Naive thymus-derived CD4-positive, alpha-beta T cell (primary cell): ENCODE measurements around the gene LHFPL3. TPM values are rescaled to one million over a fixed set of nuclear protein-coding genes. Genes with fewer than 3 reads are reported as not detected.

Experiments
- ATAC-seq: fragments of 150-1000 bp; cut with Tn5 transposase; 2 replicates; pipeline ENCODE4 v1.10.0; 2021; ENCODE audit warnings: mild to moderate bottlenecking, moderate library complexity
- CTCF ChIA-PET: fragments of 350-600 bp; sonication (Branson Sonifier 250); formaldehyde crosslinking; loops from one replicate; lab custom pipeline; 2021; ENCODE audit warnings: antibody characterized with exemption; lab: Charles Lee
- POLR2A ChIA-PET: fragments of 350-600 bp; sonication (Branson Sonifier 250); formaldehyde crosslinking; loops from one replicate; lab custom pipeline; 2021; ENCODE audit warnings: antibody characterized with exemption, inconsistent platforms; lab: Charles Lee
- DNase-seq, 9 donors: peaks; one replicate each; pipeline versions ENCODE4 v3.0.0 to v3.0.0-alpha.2; 2020 to 2022; ENCODE audit warnings: mixed read lengths in 1 of 9
- H3K27ac ChIP-seq: one replicate; pipeline ENCODE4 v1.7.0; 2013; ENCODE audit warnings: mild to moderate bottlenecking, low read depth, low read length, moderate library complexity
- H3K27me3 ChIP-seq, 2 donors: one replicate each; pipeline ENCODE4 v1.7.0; 2013; ENCODE audit warnings: low read length in 2 of 2, mild to moderate bottlenecking in 2 of 2, moderate library complexity in 2 of 2; ENCODE audit not compliant: control insufficient read depth in 2 of 2, insufficient read depth in 2 of 2
- H3K36me3 ChIP-seq, 3 experiments: 1 replicate in 2 of 3; 2 replicates in 1 of 3; pipeline ENCODE4 v1.7.0; 2013; ENCODE audit warnings: low read length in 3 of 3, mild to moderate bottlenecking in 3 of 3, moderate library complexity in 1 of 3; ENCODE audit not compliant: insufficient read depth in 3 of 3, control insufficient read depth in 2 of 3
- H3K4me1 ChIP-seq, 2 donors: one replicate each; pipeline ENCODE4 v1.7.0; 2013; ENCODE audit warnings: low read length in 2 of 2, mild to moderate bottlenecking in 2 of 2, moderate library complexity in 1 of 2; ENCODE audit not compliant: control insufficient read depth in 2 of 2, insufficient read depth in 2 of 2
- H3K4me3 ChIP-seq: 2 replicates; pipeline ENCODE4 v1.7.0; 2013; ENCODE audit warnings: mild to moderate bottlenecking, low read length
- H3K9me3 ChIP-seq, 3 experiments: 1 replicate in 2 of 3; 2 replicates in 1 of 3; pipeline ENCODE4 v1.7.0; 2013; ENCODE audit warnings: low read length in 3 of 3; ENCODE audit not compliant: control insufficient read depth in 2 of 3
- H3K27ac Mint-ChIP-seq, 9 donors: one replicate each; pipeline ENCODE4 v1.8.0; 2020 to 2022; ENCODE audit warnings: mixed read lengths in 9 of 9, mild to moderate bottlenecking in 8 of 9, moderate library complexity in 5 of 9, inconsistent platforms in 2 of 9
- H3K27me3 Mint-ChIP-seq, 5 donors: one replicate each; pipeline ENCODE4 v1.8.0; 2021 to 2022; ENCODE audit warnings: mixed read lengths in 5 of 5, mild to moderate bottlenecking in 1 of 5
- H3K36me3 Mint-ChIP-seq, 5 donors: one replicate each; pipeline ENCODE4 v1.8.0; 2020 to 2022; ENCODE audit warnings: mixed read lengths in 5 of 5, mild to moderate bottlenecking in 3 of 5, inconsistent platforms in 1 of 5
- H3K4me1 Mint-ChIP-seq, 7 donors: one replicate each; pipeline ENCODE4 v1.8.0; 2020 to 2022; ENCODE audit warnings: mixed read lengths in 7 of 7, mild to moderate bottlenecking in 3 of 7, inconsistent platforms in 1 of 7
- H3K4me3 Mint-ChIP-seq, 10 donors: one replicate each; pipeline ENCODE4 v1.8.0; 2020 to 2022; ENCODE audit warnings: mild to moderate bottlenecking in 10 of 10, mixed read lengths in 10 of 10, moderate library complexity in 6 of 10, inconsistent platforms in 2 of 10
- H3K9me3 Mint-ChIP-seq, 11 donors: one replicate each; pipeline ENCODE4 v1.8.0; 2020 to 2022; ENCODE audit warnings: mixed read lengths in 11 of 11, mild to moderate bottlenecking in 4 of 11, inconsistent platforms in 1 of 11, moderate library complexity in 1 of 11
- intact Hi-C, 2 donors: fragments of 100-400 bp; cut with micrococcal nuclease; formaldehyde crosslinking; loops; one replicate each; pipeline ENCODE4 v1.15.1; 2023
- polyA plus RNA-seq, 2 donors: library from polyadenylated mRNA; unstranded; fragments of 300-500 nt; fragmentation: Illumina TruSeq; gene quantifications; one replicate each; pipeline ENCODE4 v1.2.3, GENCODE V29; 2021
- total RNA-seq, 6 experiments: library from RNA in 5 of 6; stranded (reverse) in 5 of 6; gene quantifications; 1 replicate in 5 of 6; 2 replicates in 1 of 6; pipeline ENCODE4 v1.2.3 and lab custom pipeline; 2021 to 2026

LHFPL3 gene
- total and polyA plus RNA-seq, 7 experiments from 2014 or later, result not detected

- Mint-ChIP-seq H3K27ac (no peak overlapping the region), H3K4me1 (no peaks in the 10 kb centered on the region), H3K9me3 (no peaks in the 10 kb centered on the region), H3K4me3 (no peak overlapping the region), H3K27me3 (peaks cover 3 to 22% (median 14%) of the 10 kb centered on the region in 5 donors), H3K36me3 (no peaks in the 10 kb centered on the region)
- ATAC-seq, result no peak
- ChIA-PET CTCF (interaction anchor here (0.6 kb wide), 1 partner anchor 12 kb away, joined by 3 read pairs; no protein-coding TSS in a partner anchor), POLR2A (no interaction called here)
- DNase-seq, result no peak
- Histone ChIP-seq H3K4me3 (no peak overlapping the region), H3K4me1 (no peaks in the 10 kb centered on the region), H3K9me3 (no peaks in the 10 kb centered on the region), H3K27ac (no peak overlapping the region), H3K36me3 (no peaks in the 10 kb centered on the region), H3K27me3 (no peaks in the 10 kb centered on the region)
- intact Hi-C loops, result no loop called here
Observed at GRCh38 chr7:104652434-104652833, 324.0 kb downstream of the LHFPL3 start.

DNA sequence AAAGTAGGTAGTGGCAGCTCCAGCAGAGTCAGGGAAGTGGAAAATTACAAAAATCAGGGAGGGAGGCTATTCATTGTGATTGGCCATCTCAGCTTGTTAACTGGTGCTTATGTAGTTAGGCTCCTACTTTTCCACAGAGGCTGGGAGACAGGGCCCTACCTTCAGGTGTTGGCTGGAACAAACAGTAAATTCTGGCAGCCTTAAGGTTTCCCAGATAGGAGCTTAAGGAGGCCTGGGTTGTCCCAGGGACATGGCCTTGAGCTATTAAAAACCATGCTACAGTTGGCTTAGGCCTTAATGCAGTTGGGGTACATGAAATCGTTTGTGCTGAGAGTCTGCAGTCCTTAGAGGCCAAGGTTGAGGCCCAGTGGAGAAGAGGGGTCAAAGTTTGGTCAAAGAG lies 324.5 kb downstream of the LHFPL3 start:
- no peak overlapping the region for H3K4me3 ChIP-seq
- no peak overlapping the region for H3K4me3 Mint-ChIP-seq
- peaks cover 3 to 21% (median 14%) of the 10 kb centered on the region in 5 donors for H3K27me3 Mint-ChIP-seq
- no peaks in the 10 kb centered on the region for H3K27me3 ChIP-seq
- H3K9me3 Mint-ChIP-seq, result no peaks in the 10 kb centered on the region
- ATAC-seq (no peak), DNase-seq (no peak)
- no peak overlapping the region for H3K27ac ChIP-seq
- no peaks in the 10 kb centered on the region for H3K36me3 Mint-ChIP-seq
- no peaks in the 10 kb centered on the region for H3K36me3 ChIP-seq
- CTCF ChIA-PET, result interaction anchor here (0.6 kb wide), 1 partner anchor 12 kb away, joined by 3 read pairs; no protein-coding TSS in a partner anchor
- intact Hi-C loops, result no loop called here
- H3K27ac Mint-ChIP-seq, result no peak overlapping the region
- no peaks in the 10 kb centered on the region for H3K4me1 Mint-ChIP-seq
- H3K4me1 ChIP-seq, result no peaks in the 10 kb centered on the region
- no peaks in the 10 kb centered on the region for H3K9me3 ChIP-seq
- POLR2A ChIA-PET, result no interaction called here

- ATAC-seq (no peak), DNase-seq (no peak)
- Mint-ChIP-seq H3K9me3 (no peaks in the 10 kb centered on the region), H3K4me3 (no peak overlapping the region), H3K27me3 (peaks cover 2 to 12% (median 12%) of the 10 kb centered on the region in 5 donors), H3K27ac (no peak overlapping the region), H3K4me1 (no peaks in the 10 kb centered on the region), H3K36me3 (no peaks in the 10 kb centered on the region)
- ChIA-PET POLR2A (no interaction called here), CTCF (no interaction called here)
- Histone ChIP-seq H3K9me3 (no peaks in the 10 kb centered on the region), H3K27me3 (no peaks in the 10 kb centered on the region), H3K4me1 (no peaks in the 10 kb centered on the region), H3K27ac (no peak overlapping the region), H3K36me3 (no peaks in the 10 kb centered on the region), H3K4me3 (no peak overlapping the region)
- intact Hi-C loops, result no loop called here
Observed at GRCh38 chr7:104653825-104654401, 325.5 kb downstream of the LHFPL3 start.

- no peak overlapping the region for H3K4me3 ChIP-seq
- no peak overlapping the region for H3K27ac Mint-ChIP-seq
- H3K27me3 ChIP-seq, result no peaks in the 10 kb centered on the region
- no peaks in the 10 kb centered on the region for H3K4me1 ChIP-seq
- CTCF ChIA-PET, result no interaction called here
- H3K36me3 Mint-ChIP-seq, result no peaks in the 10 kb centered on the region
- H3K27ac ChIP-seq, result no peak overlapping the region
- POLR2A ChIA-PET, result no interaction called here
- peaks cover 0 to 10% (median 6%) of the 10 kb centered on the region in 5 donors for H3K27me3 Mint-ChIP-seq
- H3K36me3 ChIP-seq, result no peaks in the 10 kb centered on the region
- H3K4me1 Mint-ChIP-seq, result no peaks in the 10 kb centered on the region
- no peaks in the 10 kb centered on the region for H3K9me3 ChIP-seq
- no peaks in the 10 kb centered on the region for H3K9me3 Mint-ChIP-seq
- intact Hi-C loops, result no loop called here
- ATAC-seq (no peak), DNase-seq (no peak)
- H3K4me3 Mint-ChIP-seq, result no peak overlapping the region
Observed at GRCh38 chr7:104655592-104655991, 327.2 kb downstream of the LHFPL3 start.

DNA sequence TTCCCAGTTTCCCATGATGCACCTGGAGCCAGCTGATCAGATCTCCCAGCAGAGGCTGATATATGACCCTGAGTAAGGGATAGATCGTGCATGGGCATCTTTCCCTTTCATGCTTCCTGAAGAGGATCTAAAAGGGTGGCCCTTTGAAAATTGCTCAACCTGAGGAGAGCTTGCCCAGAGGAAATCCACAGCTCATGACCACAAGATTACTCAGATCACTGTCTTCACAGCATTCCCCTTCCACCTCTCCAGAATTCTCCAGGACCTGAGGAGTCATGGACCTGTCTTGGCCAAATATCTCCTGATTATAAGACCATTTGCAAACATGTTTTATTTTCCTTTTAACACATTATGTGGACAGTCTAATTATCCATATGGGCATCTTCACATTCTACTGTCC lies 328.1 kb downstream of the LHFPL3 start:
- DNase-seq (no peak), ATAC-seq (no peak)
- ChIA-PET CTCF (no interaction called here), POLR2A (no interaction called here)
- Histone ChIP-seq H3K4me3 (no peak overlapping the region), H3K9me3 (no peaks in the 10 kb centered on the region), H3K27ac (no peak overlapping the region), H3K4me1 (no peaks in the 10 kb centered on the region), H3K27me3 (no peaks in the 10 kb centered on the region), H3K36me3 (no peaks in the 10 kb centered on the region)
- H3K9me3 Mint-ChIP-seq, result no peaks in the 10 kb centered on the region
- H3K4me3 Mint-ChIP-seq, result no peak overlapping the region
- intact Hi-C loops, result no loop called here
- H3K4me1 Mint-ChIP-seq, result no peaks in the 10 kb centered on the region
- no peak overlapping the region for H3K27ac Mint-ChIP-seq
- no peaks in the 10 kb centered on the region for H3K36me3 Mint-ChIP-seq
- H3K27me3 Mint-ChIP-seq, result peaks cover 0 to 10% (median 6%) of the 10 kb centered on the region in 5 donors

DNA sequence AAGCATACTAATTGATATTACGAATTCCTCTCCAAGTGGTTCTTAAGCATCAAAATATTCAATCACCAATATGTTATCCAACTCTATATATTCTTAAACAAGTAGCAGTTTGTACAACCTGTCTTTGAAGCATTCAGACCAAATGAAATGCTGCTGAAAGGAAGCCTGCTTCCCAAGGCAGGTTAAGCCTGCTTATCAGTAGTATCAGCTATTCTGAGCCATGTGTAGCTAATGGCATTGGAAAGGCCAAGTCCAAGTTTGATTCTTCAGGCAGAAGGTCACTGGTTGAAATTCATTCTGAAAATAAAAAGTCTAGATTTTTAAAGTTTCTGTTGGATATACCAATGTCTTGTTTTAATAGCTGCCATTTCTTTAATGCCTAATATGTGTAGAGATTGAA lies 328.7 kb downstream of the LHFPL3 start:
- Histone ChIP-seq H3K36me3 (no peaks in the 10 kb centered on the region), H3K4me3 (no peak overlapping the region), H3K27me3 (no peaks in the 10 kb centered on the region), H3K9me3 (no peaks in the 10 kb centered on the region), H3K27ac (no peak overlapping the region), H3K4me1 (no peaks in the 10 kb centered on the region)
- intact Hi-C loops, result no loop called here
- ATAC-seq (no peak), DNase-seq (no peak)
- H3K4me3 Mint-ChIP-seq, result no peak overlapping the region
- no peaks in the 10 kb centered on the region for H3K36me3 Mint-ChIP-seq
- no peaks in the 10 kb centered on the region for H3K4me1 Mint-ChIP-seq
- POLR2A ChIA-PET, result no interaction called here
- CTCF ChIA-PET, result no interaction called here
- H3K9me3 Mint-ChIP-seq, result no peaks in the 10 kb centered on the region
- H3K27me3 Mint-ChIP-seq, result peaks cover 0 to 6% (median 0%) of the 10 kb centered on the region in 5 donors
- H3K27ac Mint-ChIP-seq, result no peak overlapping the region

- no peaks in the 10 kb centered on the region for H3K36me3 Mint-ChIP-seq
- ATAC-seq, result no peak
- H3K27me3 Mint-ChIP-seq, result peaks cover 0 to 5% (median under 1%) of the 10 kb centered on the region in 5 donors
- H3K36me3 ChIP-seq, result no peaks in the 10 kb centered on the region
- no peaks in the 10 kb centered on the region for H3K9me3 ChIP-seq
- DNase-seq, result no peak
- no peaks in the 10 kb centered on the region for H3K27me3 ChIP-seq
- H3K4me1 ChIP-seq, result no peaks in the 10 kb centered on the region
- ChIA-PET POLR2A (no interaction called here), CTCF (no interaction called here)
- no peak overlapping the region for H3K27ac Mint-ChIP-seq
- intact Hi-C loops, result no loop called here
- H3K4me1 Mint-ChIP-seq, result no peaks in the 10 kb centered on the region
- no peaks in the 10 kb centered on the region for H3K9me3 Mint-ChIP-seq
- H3K27ac ChIP-seq, result no peak overlapping the region
- no peak overlapping the region for H3K4me3 ChIP-seq
- H3K4me3 Mint-ChIP-seq, result no peak overlapping the region
Observed at GRCh38 chr7:104661575-104661974, 333.2 kb downstream of the LHFPL3 start.
